Stimulated activated CD8-positive, alpha-beta memory T cell treated with anti-CD3 and anti-CD28 coated beads, Interleukin-7, amount 100 ng/mL, for 24 hours (primary cell): ENCODE results near the gene ETDB.
"Not testable (repeated sequence)": the region's sequence is repeated elsewhere in the genome, so short reads cannot be mapped to it uniquely, and the experiment has no call there.

ENCODE experiments used
- DNase-seq: peaks from one replicate; pipeline ENCODE4 v3.0.0-alpha.2; 2020; ENCODE audit warnings: low read depth

Gene ETDB

DNA sequence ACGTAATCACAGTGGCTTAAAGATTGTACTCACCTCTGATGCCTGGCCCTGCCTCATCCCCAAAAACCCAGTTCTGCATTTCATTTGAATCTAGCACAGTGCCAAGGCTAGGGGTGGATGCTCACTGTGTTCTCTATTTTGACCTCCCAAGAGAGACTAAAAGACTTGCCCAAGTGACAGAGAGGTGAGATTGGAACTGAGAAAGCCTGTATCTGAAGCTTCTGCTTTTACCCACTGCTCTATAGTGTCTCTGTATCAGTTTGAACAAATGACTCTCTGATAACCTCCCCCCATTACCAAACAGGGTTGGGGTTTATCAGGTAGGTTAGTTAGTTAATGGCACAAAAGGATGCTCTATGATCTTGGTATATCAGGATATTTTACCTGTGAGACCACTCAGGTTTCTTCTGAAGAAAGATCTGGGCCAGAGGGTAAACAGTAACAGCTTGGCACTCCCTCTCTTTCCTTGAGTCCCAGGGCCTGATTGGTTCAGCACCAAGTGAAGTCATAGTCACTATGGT is at the start of gene ETDB:
Gene ETDB, minus strand, starts transcription at position 471 of the 521 bp plus-strand sequence. CDS start 1,265 bp downstream, outside the sequence.
- not testable (repeated sequence) for DNase-seq

DNA sequence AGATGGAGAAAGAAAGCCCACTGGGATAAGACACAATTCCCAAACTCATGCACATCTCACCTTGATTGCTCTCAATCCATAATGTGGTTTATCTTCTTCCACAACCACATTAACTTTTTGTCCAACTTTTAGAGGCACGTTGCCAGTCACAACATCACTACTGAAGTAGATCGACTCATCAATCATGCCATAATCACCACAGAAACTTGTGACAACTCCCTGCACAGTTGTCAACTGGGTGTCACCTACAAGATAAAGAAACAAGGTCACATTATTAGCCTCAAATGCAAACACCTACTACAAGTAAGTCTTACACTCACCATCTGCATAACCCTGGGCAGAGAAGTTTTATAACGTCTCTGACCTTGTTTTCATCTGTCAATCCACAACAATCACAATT is 49.2 kb upstream of the ETDB start:
- DNase-seq = not testable (repeated sequence)

DNA sequence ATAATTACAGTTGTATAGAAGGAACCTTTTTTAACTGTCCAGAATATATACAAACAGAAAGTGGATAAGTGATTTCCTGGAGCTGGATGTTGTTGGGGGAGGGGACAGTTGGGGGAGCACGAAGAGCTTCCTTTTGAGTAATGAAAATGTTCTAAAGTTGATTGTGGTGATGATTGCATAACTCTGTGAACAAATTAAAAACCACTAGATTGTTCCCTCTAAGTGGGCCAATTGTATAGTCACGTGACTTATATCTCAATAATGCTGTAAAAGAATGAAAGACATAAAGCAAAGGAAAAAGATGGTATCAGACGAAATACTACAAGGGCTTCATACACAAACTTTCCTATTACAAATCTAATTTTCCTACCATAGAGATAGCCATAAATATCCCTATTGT is 48.2 kb upstream of the ETDB start:
- no peak for DNase-seq

DNA sequence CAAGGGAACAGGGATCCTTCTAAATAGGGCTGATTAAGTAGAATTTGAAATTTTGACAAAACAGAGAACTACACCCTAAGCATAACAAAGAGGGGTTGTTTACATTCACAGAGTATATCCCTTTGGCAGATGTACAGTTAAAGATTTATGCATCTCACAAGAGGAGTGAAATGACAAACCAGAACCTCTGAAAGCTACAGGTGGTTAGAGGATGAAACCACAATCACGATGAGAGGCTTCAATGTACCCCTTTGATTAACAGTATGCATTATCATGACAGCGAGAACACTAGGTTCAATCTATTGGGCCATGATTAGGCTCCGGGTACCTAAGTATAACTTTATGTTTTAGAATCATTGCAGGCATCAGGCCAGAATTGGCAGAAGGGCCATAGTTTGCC is 34.4 kb upstream of the ETDB start:
- not testable (repeated sequence) for DNase-seq

DNA sequence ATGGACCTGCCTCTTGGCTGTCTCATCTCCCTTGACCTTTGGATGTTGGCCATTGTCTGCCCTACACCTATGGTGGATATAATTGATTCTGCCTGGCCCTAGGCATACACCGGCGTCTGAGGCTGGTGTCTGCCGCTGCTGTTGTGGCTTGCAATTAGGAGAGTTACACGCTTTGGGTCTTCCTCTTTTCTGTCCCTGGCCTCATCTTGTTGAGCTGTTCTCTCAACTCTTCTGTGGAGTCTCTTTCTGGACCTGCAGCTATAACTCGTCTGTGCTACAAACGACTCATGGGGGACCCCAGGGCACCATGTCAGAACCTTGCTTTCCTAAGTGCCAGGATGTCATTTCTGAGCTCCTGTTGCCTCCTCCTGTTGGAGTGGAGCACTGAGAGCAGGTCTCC is 5.8 kb upstream of the ETDB start:
- not testable (repeated sequence) for DNase-seq

DNA sequence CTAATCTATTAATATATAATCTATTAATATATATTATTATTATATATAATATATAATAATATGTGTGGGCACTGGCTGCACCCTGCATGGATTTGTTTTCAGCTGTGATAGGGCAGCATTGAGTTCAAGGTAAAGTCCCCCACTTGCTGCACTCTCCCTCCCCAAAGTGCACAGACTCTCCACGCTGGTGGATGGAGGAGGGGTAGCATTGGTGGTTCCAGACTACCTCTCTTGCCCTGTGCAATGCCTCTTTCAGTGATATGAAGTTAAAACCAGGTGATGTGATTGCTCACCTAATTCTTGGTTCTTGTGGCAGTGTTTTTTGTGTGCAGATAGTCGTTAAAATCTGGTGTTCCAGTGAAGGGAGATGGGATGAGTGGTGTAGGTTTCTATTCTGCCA is 4.3 kb downstream of the ETDB start:
- DNase-seq = not testable (repeated sequence)

DNA sequence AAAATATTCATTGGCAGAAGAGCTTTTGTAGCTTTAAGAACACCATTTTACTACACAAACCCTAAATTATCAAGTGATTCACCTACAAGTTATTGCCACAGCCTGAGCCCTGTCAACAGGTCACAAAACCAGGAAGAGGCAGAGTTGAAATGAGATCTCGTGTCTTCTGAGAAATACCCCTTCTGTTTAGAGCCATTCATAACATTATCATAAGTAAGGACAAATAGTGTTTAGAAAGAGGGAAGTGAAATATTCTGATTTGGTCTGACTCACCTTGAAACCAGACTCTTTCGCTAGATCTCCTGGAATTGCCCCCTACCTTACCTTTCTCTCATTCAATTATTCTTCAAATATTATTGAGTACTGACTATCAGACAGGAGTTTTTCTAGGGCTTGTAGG is 5.9 kb downstream of the ETDB start:
- no peak for DNase-seq

DNA sequence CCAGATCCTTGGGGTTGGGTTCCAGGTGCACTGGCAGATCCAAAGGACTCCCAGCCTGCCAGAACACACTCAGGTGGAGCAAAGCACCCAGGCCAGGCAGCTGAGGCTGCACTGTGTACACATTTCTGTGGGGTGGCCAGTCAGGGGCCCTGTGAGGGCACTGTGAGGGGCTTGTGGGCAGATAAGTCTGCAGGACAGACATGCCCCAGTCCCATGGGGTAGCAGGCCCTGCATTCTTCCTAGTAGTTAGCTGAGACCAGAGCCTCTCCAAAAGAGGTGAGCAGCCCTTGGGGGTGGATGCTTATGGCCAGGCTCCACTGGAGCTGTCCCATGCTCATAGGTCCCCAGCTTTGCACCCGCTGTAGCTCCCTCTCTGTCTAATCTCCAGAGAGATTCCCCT is 7.6 kb downstream of the ETDB start:
- DNase-seq = no peak

DNA sequence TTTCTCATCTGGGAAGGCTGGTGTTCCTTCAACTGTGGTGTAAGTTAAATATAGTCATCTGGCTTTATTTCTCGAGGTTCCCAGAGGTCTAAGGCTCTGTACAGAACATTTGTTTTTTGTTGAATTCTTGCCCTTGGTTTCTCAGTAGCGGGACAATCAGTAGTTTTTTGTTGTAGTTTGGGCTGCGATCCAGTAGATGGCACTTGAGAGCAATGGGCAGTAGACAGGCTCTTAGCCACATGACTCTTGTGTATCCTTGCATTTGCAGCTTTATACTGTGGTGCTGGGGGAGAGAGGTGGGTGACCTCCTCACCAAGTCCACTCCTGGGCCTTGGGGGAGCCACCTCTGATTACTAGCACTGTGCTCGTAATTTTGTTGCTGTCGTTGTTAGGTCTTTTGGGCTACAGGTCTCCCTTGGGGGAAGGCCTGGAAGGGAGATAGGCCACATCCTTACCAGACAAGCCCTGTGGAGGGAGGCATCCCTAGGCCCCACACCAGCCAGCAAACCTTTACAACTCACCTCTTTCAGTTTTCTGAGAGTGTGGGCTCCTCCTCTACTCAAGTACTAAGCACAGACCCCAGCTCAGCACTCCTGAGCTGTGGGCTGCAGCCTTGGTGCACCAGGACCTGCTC is 8.1 kb downstream of the ETDB start:
- no peak for DNase-seq

DNA sequence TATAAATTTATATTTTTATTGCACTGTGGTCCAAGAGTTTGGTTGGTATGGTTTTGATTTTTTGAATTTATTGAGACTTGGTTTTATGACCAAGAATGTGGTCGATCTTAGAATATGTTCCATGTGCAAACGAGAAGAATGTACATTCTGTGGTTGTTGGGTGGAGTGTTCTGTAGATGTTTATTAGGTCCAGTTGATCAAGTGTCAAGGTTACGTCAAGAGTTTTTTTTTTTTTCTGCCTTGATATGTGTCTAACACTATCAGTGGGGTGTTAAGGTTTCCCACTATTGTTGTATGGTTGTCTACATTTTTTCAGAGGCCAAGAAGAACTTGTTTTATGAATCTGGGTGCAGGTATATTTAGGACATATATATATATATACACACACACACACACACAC is 10.8 kb downstream of the ETDB start:
- DNase-seq = no peak

DNA sequence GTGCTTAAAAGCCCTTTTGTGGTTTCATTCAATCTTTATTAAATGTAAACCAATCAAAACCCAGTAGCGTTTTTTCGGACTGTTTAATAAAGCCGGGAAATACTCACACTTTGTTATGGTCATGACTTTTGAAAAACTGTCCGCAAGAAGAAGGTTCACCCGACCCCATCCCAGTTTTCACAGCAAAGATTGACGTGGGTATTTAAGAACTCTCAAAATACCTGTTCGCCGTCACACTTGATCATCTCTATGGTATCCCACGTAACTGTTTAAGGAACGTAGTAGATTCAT is 20.9 kb downstream of the ETDB start:
- no peak for DNase-seq

DNA sequence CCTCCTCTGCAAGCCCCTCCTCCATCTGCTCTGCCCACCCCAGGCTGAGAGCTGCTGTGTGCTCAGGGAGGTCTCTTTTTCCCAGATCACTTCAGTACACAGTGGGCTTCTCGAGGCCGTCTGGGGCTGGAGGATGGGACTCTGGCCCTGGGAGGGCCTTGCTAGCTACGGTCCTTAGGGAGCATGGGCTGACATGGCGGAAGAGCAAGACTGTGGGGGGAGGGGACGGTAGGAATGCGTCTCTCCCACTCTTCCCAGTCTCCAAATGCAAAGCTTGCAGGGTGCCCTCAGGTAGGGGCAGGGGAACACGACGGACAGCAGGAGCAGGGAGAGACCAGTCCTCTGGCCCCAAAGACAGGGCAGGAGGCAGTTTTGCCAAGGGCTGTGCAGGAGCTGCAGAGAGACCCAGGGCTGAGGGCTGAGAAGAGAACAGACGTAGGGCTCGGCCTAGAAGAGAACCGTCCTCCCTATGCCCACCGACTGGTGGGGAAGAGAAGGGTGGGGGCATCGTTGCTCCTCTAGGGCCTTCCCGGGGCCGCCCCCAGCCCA is 23.1 kb downstream of the ETDB start:
- not testable (repeated sequence) for DNase-seq

DNA sequence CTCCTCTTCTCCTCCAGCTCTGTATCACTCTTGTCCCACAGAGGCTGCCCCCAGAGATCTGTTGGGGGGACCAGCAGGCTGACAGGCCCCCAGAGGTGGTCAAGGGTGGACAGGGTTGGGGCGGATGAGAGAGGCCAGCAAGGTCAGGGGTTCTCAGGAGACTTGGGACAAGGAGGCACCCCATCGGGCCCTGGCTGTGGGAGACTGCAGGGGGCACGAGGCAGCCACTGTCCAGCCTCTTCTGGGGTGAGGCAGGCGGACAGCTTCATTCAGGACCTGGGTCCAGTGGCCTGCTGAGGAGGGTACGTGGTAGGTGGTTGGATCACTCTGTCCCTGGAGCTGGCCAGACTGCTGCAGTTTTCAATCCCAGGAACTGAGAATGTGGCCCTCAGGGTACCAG is 24.6 kb downstream of the ETDB start:
- no peak for DNase-seq

DNA sequence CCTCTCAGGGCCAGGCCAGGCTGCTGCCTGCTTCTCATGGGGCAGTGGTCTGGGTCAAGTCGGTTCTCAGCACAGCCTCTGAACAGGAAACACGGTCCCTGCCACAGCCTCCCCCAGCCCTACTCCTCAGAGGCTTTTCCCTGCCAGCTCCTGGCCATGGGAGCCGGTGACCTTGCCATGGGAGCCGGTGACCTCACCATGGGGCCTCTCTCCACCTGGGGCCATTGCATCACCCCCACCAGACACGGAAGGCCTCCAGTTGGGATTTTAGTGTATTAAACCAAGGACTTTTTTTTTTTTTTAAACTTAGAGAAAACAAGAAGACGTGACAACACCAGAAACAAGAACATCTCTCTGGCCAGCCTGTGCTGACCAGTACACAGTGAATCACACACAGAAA is 25.6 kb downstream of the ETDB start:
- DNase-seq = no peak

DNA sequence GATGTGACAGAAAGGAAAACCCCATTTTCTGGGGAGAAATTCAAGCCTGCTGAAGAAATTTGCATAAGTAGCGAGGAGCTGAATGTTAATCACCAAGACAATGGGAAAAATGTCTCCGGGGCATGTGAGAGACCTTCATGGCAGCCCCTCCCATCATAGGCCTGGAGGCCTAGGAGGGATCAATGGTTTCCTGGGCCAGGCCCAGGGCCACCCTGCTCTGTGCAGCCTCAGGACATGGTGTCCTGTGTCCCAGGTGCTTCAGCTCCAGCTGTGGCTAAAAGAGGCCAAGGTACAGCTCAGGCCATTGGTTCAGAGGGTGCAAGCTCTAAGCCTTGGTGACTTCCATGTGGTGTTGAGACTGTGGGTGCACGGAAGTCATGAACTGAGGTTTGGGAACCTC is 31.2 kb downstream of the ETDB start:
- DNase-seq = no peak

DNA sequence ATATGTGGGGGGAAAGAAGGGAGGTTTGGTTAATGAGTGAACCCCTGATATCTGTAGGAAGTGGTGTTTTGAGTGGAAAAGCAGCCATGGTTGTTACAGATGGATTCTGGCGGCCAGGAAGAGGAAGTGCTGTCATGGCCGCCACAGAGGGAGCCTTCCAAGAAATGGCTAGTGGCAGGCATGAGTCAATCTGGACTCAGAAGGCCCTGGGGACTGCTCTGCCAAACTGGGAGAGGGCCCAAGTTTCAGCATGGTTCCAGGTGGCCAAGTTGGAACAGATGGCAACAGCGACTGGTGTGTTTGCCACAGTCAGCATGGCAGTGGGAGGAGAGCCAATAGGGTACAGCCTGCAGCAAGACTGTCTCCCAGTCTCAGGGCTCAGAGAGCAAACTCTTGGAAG is 32.5 kb downstream of the ETDB start:
- DNase-seq = no peak

DNA sequence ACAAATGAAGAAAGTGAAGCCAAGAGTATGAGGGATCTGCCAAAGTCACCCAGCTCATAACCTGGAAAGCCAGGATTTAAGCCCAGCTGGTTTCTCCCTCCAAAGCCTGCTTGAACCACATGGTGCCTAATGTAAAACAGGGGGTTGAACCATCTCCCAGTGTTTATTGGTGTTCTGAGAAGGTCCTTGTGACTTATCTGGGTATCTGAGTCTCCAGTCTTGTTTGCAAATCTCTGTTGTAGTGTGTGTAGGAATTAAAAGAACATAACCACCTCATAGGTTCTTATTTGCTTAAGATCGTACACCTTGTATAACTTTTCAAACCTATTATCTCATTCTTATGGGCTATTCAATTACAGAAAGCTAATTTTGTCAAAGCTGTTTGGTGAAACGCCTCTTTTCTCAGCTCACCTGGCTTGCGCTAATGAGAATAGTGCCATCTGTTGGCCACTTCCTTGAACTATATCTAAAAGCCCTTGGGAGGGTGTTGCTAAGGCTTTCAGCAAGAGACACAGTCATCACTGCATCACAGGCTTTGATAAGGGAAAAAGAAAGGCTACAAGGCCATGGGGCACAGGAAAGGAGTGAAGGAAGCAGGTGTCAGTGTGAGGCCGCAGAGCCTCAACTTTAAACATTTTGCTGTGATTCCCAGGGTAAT is 34.0 kb downstream of the ETDB start:
- no peak for DNase-seq

DNA sequence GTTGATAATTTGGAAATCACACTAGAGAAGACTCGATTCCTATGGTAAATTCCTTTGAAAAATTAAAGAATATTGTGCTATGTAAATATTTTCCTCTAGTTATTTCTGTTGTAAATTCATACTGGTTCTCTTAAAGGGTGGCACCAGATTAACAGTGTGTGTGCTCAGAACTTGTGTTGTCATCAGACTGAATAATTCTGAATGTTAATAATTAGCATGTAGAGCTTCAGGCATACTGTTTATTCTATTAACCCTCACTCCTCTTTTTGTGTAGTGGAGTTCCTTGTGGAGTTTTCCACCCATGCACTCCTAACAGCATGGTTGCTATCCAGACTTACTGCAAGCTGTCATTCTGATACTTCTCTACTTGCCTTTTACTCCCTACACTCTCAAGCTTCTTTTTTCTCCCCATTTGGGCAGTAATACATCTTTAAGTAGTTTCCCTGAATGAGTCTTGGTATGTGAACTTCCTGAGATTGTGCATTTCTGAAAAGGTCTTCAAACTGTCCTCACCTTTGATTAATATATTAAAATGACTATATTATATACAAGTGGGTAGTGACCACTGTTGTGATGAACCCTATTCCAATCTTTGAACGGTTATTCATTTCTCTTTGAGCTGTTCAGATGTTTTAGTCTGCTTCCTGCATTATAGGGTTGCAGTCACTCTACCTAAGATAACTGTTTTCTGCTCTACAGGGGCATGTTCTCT is 38.5 kb downstream of the ETDB start:
- no peak for DNase-seq
